Heart right ventricle (tissue), 16 donors: ENCODE data around the gene CHST15. TPM values are rescaled to one million over a fixed set of nuclear protein-coding genes. Genes with fewer than 3 reads are reported as not detected.
A peak's percentile ranks its signal among the peaks of the same experiment; 100 is the strongest.

Experiments used
- ATAC-seq, 8 donors: fragments of 200-7000 bp; cut with Tn5 transposase; one replicate each; pipeline ENCODE4 v1.9.1; 2020; ENCODE audit warnings: mild to moderate bottlenecking in 8 of 8, moderate library complexity in 8 of 8, moderate number of reproducible peaks in 1 of 8
- DNase-seq, 2 donors: peaks; one replicate each; pipeline ENCODE4 v3.0.0-alpha.2; 2020
- H3K27ac ChIP-seq, 10 donors: fragments of 200-600 bp; sonication (generic) in 2 of 10; one replicate each; pipeline versions ENCODE4 v1.5.0 to v1.8.0; 2020 to 2022; ENCODE audit warnings: mild to moderate bottlenecking in 3 of 10
- H3K27me3 ChIP-seq, 7 donors: fragments of 200-600 bp; one replicate each; pipeline ENCODE4 v1.8.0; 2021 to 2022; ENCODE audit warnings: mild to moderate bottlenecking in 2 of 7
- H3K36me3 ChIP-seq, 9 donors: fragments of 200-600 bp; sonication (generic) in 1 of 9; one replicate each; pipeline versions ENCODE4 v1.5.0 to v1.8.0; 2020 to 2022; ENCODE audit warnings: mild to moderate bottlenecking in 2 of 9
- H3K4me1 ChIP-seq, 9 donors: fragments of 200-600 bp; sonication (generic) in 1 of 9; one replicate each; pipeline versions ENCODE4 v1.5.0 to v1.8.0; 2020 to 2022; ENCODE audit warnings: mild to moderate bottlenecking in 4 of 9
- H3K4me3 ChIP-seq, 10 donors: fragments of 200-600 bp; sonication (generic) in 2 of 10; one replicate each; pipeline versions ENCODE4 v1.5.0 to v1.8.0; 2020 to 2022; ENCODE audit warnings: mild to moderate bottlenecking in 7 of 10, moderate library complexity in 2 of 10
- H3K9me3 ChIP-seq, 11 donors: fragments of 200-600 bp in 10 of 11; sonication (generic) in 2 of 11; one replicate each; pipeline versions ENCODE4 v1.5.0 to v1.8.0; 2013 to 2022; ENCODE audit warnings: mild to moderate bottlenecking in 2 of 11, control low read depth in 1 of 11, moderate library complexity in 1 of 11
- WGBS, 2 donors: extraction: QIAGEN DNeasy Blood & Tissue Kit; methylation state at CpG; one replicate each; pipeline ENCODE4 v1.1.7; 2013; ENCODE audit warnings: inconsistent platforms in 1 of 2; 5-methylcytosine and 5-hydroxymethylcytosine counted together
- intact Hi-C, 10 donors: fragments of 100-400 bp; cut with DNase I; formaldehyde crosslinking; loops; one replicate each; pipeline versions ENCODE4 v1.11.1 to v1.14.2; 2022
- polyA plus RNA-seq, 2 donors: library from polyadenylated mRNA; stranded (reverse); fragments of 200-250 nt; gene quantifications; one replicate each; pipeline ENCODE4 v1.2.3, GENCODE V29; 2013
- total RNA-seq, 10 donors: library from RNA; stranded (reverse); fragmentation: NEBNext Ultra II Directional in 3 of 10; extraction: Animal tissue kit (Norgen Biotek cat#: 25700) in 3 of 10; gene quantifications; one replicate each; pipeline versions ENCODE4 v1.2.1 to v1.2.4, GENCODE V29; 2021 to 2023
- TF ChIP-seq, protein P1 (sequence below), 9 donors: fragments of 200-600 bp; sonication (generic) in 2 of 9; IDR thresholded peaks; one replicate each; pipeline versions ENCODE4 v1.5.0 to v1.8.0; 2021 to 2022; ENCODE audit warnings: antibody characterized with exemption in 9 of 9, mild to moderate bottlenecking in 5 of 9, moderate library complexity in 1 of 9
- donor health status: Arrhythmogenic right ventricular cardiomyopathy.
- donor health status: ischemic (EF 13 %, LVEDD 7.1; RV severe dilation, severe dysfunction).
- donor health status: healthy with polysubstance abuse.
- donor health status: DM: no; HTN: yes; CAD: no.
- donor health status: DM: no; HTN: no; CAD: no.
- donor health status: ischemic (EF 25% LVEDD 6.9; RV normal size, moderate dysfunction).
- donor health status: ischemic (EF 25% LVEDD 5.7; RV mildly dilated, moderate dysfunction).
- donor health status: healthy.
- donor health status: DM: yes; HTN: yes; CAD: no.
- donor health status: Ischemic cardiomyopathy.
- donor health status: ischemic (EF 35%, LVEDD 5.7; RV mildly dilated, moderate dysfunction).
- donor health status: nonischemic (EF 11% LVEDD 7.7; RV severe dilation, severe dysfunction).
- donor health status: DM: yes; HTN: yes; CAD: no.
- donor health status: PGD.
- donor health status: ischemic (EF 29% LVEDD 5.4; RV normal size, mild dysfunction).
- donor health status: nonischemic (EF 23%, LVEDD 6.1; RV moderate dilation, normal function).

Gene CHST15
- total and polyA plus RNA-seq, 12 donors, result 1.3 to 16.7 (median 4.8) TPM

DNA sequence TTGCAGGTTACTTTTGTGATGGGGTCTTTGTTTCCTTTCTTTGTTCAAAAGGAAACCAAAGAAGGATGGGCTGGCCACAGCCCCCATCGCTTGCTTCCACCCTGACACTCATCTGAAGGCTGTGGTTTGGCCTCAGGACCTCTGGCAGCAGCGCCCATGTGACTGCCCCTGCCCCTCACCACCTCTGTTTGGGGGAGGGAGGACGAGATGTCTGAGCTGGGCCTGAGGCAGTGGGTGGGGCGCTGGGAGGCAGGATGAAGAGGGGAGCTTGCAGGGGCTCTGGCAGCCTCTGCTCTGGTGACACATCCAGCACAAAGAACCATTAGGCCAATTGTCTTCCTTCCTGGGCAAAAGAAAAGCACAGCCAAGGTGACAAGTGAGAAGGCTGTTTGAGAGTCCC lies 15.9 kb upstream of the CHST15 start:
- TF ChIP-seq, protein P1, sequence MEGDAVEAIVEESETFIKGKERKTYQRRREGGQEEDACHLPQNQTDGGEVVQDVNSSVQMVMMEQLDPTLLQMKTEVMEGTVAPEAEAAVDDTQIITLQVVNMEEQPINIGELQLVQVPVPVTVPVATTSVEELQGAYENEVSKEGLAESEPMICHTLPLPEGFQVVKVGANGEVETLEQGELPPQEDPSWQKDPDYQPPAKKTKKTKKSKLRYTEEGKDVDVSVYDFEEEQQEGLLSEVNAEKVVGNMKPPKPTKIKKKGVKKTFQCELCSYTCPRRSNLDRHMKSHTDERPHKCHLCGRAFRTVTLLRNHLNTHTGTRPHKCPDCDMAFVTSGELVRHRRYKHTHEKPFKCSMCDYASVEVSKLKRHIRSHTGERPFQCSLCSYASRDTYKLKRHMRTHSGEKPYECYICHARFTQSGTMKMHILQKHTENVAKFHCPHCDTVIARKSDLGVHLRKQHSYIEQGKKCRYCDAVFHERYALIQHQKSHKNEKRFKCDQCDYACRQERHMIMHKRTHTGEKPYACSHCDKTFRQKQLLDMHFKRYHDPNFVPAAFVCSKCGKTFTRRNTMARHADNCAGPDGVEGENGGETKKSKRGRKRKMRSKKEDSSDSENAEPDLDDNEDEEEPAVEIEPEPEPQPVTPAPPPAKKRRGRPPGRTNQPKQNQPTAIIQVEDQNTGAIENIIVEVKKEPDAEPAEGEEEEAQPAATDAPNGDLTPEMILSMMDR (IDR thresholded peaks at IDR 0.05), result no peak
- ATAC-seq (no peak), DNase-seq (no peak)
- no peak overlapping the region for H3K27ac ChIP-seq
- H3K4me1 ChIP-seq, result peaks cover 0 to 22% (median 17%) of the 10 kb centered on the region in 9 donors
- intact Hi-C loops, result no loop called here
- 70 to 77% methylated on average over 4 of the region's 4 CpGs for WGBS, 2 donors
- peaks cover 0 to 4% (median 0%) of the 10 kb centered on the region in 7 donors for H3K27me3 ChIP-seq
- H3K36me3 ChIP-seq, result no peaks in the 10 kb centered on the region
- H3K4me3 ChIP-seq, result no peak overlapping the region
- H3K9me3 ChIP-seq, result no peaks in the 10 kb centered on the region

DNA sequence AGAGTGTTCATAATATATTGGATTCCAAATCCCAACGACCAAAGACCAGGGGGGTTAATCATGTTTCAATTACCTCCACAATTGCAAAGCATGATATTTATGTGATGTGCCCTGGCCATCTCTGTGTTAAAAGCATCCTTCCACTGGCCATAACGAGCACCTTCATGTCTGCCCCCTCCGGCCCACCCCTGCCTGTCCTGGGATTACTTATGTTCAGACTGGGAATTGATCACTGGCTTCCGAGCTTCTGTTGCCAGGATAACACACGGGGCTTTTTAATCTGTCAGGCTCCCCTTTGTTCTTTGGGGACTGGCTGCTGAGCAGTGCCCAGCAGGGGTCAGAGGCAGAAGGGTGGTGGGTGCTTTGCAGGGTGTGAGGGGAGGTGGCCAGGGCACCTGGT lies 13.7 kb upstream of the CHST15 start:
- Histone ChIP-seq H3K4me1 (peaks cover 0 to 22% (median 17%) of the 10 kb centered on the region in 9 donors), H3K27ac (no peak overlapping the region), H3K4me3 (no peak overlapping the region), H3K36me3 (no peaks in the 10 kb centered on the region), H3K9me3 (no peaks in the 10 kb centered on the region), H3K27me3 (peaks cover 0 to 4% (median 0%) of the 10 kb centered on the region in 7 donors)
- 66 to 68% methylated on average over 5 of the region's 5 CpGs for WGBS, 2 donors
- ATAC-seq (no peak), DNase-seq (no peak)
- intact Hi-C loops, result no loop called here
- TF ChIP-seq, protein P1 (IDR thresholded peaks at IDR 0.05), result no peak

DNA sequence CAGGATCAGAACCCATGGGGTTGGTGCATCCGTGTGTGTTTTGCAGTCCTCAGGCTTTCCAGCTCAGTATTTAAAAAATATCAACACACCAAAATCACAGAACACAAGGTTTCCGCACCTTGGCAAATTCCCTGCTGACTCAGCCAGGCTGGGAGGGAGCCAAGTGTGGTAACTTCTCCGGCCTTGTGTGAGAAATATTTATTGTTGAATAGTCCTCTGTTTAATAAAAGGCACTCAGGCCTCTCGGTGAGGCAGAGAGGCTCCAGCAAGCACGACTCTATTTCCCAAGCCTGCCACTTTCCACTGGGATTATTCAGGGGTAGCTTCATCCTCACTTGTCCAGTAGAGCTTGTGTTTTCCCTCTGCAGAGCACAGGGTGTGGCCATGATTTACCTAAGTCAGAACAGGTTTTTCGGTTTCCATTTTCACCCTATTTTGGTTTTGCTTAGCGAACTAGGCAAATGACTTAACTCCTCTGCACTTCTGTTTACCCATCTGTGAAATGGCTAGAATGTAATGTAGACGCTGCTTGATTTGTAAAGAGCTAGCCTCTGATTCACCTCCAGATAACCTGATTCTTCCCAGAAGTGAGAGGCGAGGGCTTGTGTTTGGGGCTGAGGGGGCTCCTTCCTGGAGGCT lies 13.0 kb upstream of the CHST15 start:
- H3K4me3 ChIP-seq, result no peak overlapping the region
- DNase-seq (peak; percentile 40 to 54), ATAC-seq (peak in 5 of 8 donors; percentile 24 to 74 (median 50))
- H3K4me1 ChIP-seq, result peaks cover 0 to 22% (median 17%) of the 10 kb centered on the region in 9 donors
- peak overlapping the region in 2 of 10 donors; percentile 19 to 29 for H3K27ac ChIP-seq
- no peaks in the 10 kb centered on the region for H3K9me3 ChIP-seq
- peaks cover 0 to 4% (median 0%) of the 10 kb centered on the region in 7 donors for H3K27me3 ChIP-seq
- 53 to 59% methylated on average over 9 of the region's 9 CpGs for WGBS, 2 donors
- H3K36me3 ChIP-seq, result no peaks in the 10 kb centered on the region
- TF ChIP-seq, protein P1 (IDR thresholded peaks at IDR 0.05), result no peak
- intact Hi-C loops, result no loop called here

DNA sequence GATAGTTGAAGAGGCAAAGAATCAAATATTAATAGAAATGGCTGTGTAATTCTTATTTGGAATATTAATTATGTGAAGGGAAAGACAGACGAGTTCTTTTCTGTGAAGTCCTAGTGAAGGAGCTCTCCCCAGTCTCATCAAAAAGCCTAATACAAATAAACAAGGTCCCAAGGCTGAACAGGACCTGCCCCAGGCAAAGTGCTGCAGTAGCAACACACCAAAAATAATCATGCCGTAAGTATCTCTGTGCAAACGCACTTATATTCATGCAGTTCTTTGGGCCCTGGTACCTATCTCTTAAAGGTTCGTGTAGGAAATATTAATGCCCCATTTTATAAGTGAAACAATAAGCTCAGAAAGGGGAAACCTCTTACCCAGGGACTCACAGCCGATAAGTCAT lies 12.2 kb upstream of the CHST15 start:
- H3K27ac ChIP-seq, result peak overlapping the region in 1 of 10 donors; percentile 29
- H3K27me3 ChIP-seq, result peaks cover 0 to 4% (median 0%) of the 10 kb centered on the region in 7 donors
- TF ChIP-seq, protein P1 (IDR thresholded peaks at IDR 0.05), result no peak
- 59 to 72% methylated on average over 5 of the region's 5 CpGs for WGBS, 2 donors
- no peak overlapping the region for H3K4me3 ChIP-seq
- ATAC-seq, result peak in 2 of 8 donors; percentile 52 to 67
- peaks cover 0 to 4% (median 0%) of the 10 kb centered on the region in 11 donors for H3K9me3 ChIP-seq
- peaks cover 0 to 22% (median 17%) of the 10 kb centered on the region in 9 donors for H3K4me1 ChIP-seq
- DNase-seq, result no peak
- no peaks in the 10 kb centered on the region for H3K36me3 ChIP-seq
- intact Hi-C loops, result no loop called here
